GM19193 (cell line): ENCODE measurements around the gene CRYBB1.

Experiments used
- POLR2A ChIP-seq: IDR thresholded peaks from 4 replicates; pipeline ENCODE4 v1.6.1; 2011; ENCODE audit not compliant: insufficient read depth, insufficient read length; ENCODE audit errors: extremely low read depth

The CRYBB1 gene

DNA sequence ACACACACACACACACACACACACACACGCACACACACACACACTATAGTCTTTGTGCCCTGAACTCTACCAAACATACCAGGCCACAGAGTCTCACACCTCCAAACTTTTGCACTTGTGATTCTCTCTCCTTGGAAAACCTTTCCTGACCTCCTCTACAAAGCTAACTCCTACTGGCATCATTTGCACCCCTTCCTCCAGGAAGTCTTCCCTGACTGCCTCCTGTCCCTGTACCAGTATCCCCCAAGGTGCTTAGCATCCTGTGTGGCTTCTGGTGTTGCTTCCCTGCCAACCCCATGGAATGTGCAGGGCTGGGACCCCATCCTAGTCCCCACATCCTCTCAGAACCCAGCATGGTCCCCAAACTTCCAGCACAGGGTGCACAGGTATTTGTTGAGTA, 36.8 kb downstream of the CRYBB1 start:
- no peak for TF ChIP-seq POLR2A

DNA sequence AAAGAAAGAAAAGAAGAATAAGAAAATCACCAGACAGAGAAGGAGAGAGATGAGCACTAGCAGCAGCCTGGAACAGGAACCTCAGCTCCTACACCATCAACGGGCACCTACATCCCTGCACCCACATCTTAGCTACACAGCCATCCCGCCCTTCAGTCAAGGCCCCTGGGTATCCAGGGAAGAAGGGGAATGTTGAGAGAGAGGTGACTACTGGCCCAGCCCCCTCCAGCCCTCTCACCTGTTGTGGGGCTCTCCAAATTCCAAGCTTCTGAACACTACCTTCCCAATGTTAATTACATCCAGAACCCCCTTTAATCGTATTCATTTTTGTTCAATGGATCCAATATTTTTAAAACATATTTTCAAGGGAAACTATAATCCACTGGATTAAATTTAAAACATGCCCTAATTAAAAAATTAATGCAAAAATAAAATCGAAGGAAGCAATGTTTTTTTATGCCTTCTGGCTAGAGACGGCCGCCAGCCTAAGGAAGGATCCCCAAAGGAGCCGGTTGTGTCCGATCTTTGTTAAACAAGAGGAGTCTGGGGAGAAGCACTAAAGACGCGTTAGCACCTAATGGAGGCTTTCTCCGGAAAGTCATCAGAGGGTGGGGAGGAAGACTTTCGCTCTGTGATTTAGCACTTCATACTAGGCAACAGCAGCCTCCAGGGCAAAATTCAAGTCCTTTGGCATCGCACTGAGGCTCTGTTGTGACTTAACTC, 37.4 kb downstream of the CRYBB1 start:
- no peak for TF ChIP-seq POLR2A

DNA sequence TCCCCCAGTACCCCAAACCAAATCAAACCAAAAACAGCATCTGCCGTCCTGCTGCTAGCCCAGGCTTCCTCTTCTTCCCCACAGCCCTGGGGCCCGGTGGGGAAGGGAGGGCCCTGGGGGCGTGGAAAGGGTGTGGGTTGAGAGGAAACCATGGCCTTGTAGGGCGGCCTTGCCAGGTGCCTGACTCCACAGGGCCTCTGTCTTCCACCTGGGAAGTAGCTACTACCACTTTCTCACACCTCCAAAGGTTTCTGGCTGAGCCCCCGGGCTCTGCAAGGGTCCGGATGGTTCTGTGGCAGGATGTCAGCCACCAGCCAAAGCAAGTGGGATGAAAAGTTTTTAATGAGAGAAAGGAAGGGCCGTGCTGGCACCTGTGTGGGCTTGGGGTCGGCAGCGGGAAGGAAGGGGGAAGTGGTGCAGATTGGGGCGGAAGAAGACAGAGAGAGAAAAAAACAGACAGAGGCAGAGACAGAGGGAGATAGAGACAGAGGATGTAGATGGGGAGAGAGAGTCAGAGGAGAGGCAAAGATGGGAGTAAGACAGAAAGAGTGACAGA, 38.4 kb downstream of the CRYBB1 start:
- TF ChIP-seq POLR2A = no peak

DNA sequence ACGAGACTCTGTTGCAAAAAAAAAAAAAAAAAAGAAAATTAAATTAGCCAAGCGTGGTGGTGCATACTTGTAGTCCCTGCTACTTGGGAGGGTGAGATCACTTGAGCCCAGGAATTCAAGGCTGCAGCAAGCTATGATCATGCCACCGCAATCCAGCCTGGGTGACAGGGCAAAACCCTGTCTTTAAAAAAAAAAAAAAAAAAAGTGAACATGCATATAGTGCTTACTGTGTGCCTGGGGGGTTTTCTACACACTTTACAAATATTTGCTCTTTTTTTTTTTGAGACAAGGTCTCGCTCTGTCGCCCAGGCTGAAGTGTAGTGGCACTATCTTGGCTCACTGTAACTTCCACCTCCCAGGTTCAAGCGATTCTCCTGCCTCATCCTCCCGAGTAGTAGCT, 40.7 kb downstream of the CRYBB1 start:
- no peak for TF ChIP-seq POLR2A

- no peak for TF ChIP-seq POLR2A
Measured at GRCh38 chr22:26576026-26576680, 41.7 kb downstream of the CRYBB1 start.

DNA sequence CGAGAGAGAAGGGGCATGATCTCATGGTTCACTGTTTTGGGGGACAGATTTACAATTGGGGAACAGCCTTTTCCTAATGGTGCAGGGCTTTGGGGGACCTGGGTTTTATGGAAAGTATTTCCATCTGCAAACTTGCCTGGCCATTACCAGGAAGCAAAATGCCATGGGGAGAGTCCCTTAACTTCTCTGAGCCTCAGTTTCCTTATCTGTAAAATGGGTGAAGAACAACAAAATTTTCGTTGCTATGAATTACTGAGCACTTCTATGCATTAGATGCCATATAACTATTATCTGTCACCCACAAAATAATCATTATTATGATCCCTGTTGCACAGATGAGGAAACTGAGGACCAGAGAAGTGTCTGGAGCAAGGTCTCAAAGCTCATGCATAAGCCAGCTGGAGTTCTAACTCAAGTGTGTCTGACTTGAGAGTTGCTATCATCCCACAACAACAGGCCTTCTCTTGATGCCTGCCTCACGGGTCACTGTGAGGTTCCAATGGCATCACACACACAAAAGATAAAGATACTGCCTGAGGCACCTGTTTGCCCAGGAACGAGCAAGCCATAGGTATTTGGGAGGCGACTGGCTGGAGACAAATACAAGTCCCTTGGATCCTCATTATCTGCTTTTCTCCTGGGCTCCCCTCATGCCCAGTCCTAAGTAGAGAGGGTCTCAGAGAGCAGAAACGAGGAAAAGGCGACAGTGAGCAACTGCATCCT, 43.7 kb downstream of the CRYBB1 start:
- no peak for TF ChIP-seq POLR2A

DNA sequence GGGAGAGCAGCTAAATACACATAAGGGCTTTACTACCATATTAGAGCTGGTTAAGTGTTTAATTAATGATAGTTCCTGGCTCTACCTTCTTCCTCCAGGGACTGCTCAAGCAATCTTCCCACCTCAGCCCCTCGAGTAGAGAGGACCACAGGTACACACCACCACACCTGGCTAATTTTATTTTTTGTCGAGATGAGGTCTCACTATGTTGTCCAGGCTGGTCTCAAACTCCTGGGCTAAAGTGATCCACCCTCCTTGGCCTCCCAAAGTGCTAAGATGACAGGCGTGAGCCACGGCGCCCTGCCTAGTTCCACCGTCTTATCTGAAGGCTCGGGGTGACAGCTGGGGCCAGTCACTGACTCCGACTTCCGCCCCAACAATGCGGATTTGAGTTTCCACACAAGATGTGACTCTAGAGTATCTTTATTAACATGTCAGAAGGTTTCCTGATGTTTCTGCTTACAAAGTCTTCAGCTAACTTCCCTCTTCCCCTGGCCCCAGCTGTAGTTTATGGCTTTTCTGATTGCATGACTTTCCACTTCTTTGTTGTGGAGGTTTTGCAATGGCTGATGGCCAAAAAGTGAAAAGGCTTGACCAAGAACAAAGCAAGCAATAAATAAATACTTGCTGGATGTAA, 44.7 kb downstream of the CRYBB1 start:
- TF ChIP-seq POLR2A = no peak

- no peak for TF ChIP-seq POLR2A
Measured at GRCh38 chr22:26570864-26571525, 46.8 kb downstream of the CRYBB1 start.

- no peak for TF ChIP-seq POLR2A
Measured at GRCh38 chr22:26570115-26570514, 47.7 kb downstream of the CRYBB1 start.

- TF ChIP-seq POLR2A = no peak
Measured at GRCh38 chr22:26568207-26568706, 49.6 kb downstream of the CRYBB1 start.

DNA sequence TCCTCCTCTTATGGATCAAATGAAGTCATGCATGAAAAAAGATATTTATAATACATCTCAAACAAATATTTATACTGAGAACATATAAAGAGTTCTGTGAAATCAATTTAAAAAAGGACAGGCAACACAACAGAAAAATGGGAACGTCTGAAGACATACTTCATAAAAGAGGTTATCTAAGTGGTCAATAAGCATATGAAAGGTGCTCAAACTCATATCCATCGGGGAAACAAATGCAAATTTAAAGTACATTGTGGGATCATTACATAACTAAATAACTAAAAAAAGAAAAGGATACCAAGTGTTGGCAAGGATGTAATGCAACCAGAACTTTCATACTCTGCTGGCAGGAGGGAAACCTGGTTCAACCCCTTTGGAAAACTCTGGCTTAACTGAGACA, 50.2 kb downstream of the CRYBB1 start:
- no peak for TF ChIP-seq POLR2A

DNA sequence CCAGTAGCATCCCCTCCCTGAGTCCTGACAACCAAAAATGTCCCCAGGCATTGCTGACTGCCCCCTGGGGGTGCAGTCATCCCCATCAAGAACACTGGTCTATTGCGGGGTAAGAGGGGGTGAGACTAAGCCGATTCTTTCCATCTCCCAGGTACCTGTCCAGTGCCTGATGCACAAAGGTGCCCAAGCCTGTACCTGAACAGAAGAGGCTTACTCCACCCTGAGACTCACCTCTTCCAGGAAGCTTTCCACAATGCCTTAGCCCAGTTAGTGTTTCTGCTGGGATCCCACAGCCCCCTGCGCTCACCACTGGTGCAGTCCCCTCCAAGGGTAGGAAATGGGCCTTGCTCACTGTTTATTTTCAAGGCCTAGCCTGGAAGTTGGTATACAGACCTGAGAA, 50.8 kb downstream of the CRYBB1 start:
- TF ChIP-seq POLR2A = no peak

- no peak for TF ChIP-seq POLR2A
Measured at GRCh38 chr22:26565889-26566288, 51.9 kb downstream of the CRYBB1 start.

- TF ChIP-seq POLR2A = no peak
Measured at GRCh38 chr22:26565181-26565580, 52.6 kb downstream of the CRYBB1 start.
